Stimulated activated naive CD8-positive, alpha-beta T cell treated with anti-CD3 and anti-CD28 coated beads, Interleukin-15, Interleukin-2, amounts not matched to agents 100 U/mL and 50 U/mL, for 24 hours (primary cell): ENCODE data around the gene KRT32.
"Not testable (repeated sequence)": the region's sequence is repeated elsewhere in the genome, so short reads cannot be mapped to it uniquely, and the experiment has no call there.

Experiments
- ATAC-seq: fragments of 150-1000 bp; cut with Tn5 transposase; one replicate; pipeline ENCODE4 v1.10.0; 2021
- DNase-seq: peaks from one replicate; pipeline ENCODE4 v3.0.0; 2021

The KRT32 gene

DNA sequence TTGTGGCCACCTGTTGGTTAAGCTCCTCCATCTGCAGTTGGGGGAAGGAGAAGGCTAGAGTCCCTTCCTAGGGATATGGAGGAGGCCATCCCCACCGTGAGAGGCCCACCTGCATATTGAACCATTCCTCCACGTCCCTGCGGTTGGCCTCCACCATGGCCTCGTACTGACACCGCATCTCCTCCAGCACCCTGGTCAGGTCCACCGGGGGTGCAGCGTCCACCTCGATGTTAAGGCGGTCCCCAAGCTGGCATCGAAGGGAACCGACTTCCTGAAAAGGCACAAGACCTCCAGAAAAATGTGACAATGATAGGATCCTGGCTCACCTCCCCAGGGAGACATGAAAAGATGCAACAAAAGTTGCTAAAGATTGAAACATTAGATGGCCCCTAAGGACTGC, 3.0 kb downstream of the KRT32 start:
- ATAC-seq: no peak
- DNase-seq: no peak

GRCh38 chr17:41463746-41464145, 3.4 kb downstream of the KRT32 start:
- ATAC-seq (no peak), DNase-seq (no peak)

GRCh38 chr17:41462705-41463104, 4.5 kb downstream of the KRT32 start:
- no peak for ATAC-seq

DNA sequence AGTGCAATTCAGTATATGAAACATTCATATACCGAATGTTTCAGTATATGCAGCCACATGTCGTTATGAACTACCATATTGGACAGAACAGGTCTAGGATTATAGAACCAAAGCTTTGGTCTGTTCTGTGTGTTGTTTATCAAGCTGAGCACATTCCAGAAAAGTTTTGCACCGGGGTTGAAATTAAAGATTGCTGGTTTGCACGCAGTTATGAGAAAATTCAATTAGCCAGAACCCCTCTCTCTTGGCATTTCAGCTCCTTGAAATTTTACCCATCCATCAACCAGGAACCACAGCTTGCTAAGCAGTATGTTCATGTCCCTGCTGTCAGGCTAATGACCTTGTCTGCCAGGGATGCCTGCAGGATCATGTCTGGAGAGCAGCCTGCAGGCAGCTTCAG, 9.5 kb downstream of the KRT32 start:
- ATAC-seq: no peak
- no peak for DNase-seq

More at GRCh38 chr17:41462705-41463104, 4.5 kb downstream of the KRT32 start:
- no peak for DNase-seq

DNA sequence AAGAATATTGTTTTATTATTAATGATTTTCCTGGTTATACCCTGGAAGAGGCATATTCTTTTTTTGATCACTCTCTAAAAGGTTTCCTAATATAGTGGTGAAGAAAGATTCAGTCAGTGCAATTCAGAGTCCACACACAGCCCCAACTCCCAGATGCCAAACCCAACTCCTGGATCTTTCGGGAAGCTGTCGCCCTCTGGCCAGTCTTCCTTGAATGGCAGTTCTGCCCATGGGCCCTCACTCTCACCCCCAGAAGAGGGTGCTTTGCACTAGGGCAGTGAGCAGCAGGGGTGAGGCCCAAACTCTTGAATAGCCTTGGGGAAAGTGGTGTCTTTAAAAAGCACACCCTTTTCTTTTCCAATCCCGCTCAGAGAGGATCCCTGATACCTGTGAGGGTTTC, 11.0 kb downstream of the KRT32 start:
- no peak for DNase-seq
- ATAC-seq: no peak

DNA sequence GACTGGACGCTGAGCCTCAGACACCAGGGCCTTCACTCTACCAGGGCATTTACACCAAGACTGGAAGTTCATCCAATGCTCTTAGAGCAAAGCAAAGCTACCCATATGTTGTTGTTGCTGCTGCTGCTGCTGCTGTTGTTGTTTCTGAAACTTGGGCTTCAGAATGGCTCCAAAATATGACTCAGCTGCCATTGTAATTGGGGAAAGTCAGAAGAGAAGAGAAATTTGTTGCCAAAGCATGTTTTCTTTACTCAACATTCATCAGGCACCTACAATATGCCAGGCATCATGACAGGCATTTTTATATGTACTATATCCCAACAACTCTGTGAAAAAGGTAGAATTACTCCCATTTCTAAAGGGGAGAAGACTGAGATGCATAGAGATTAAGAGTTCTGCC, 11.9 kb downstream of the KRT32 start:
- DNase-seq: no peak
- ATAC-seq: no peak

GRCh38 chr17:41453066-41453465, 14.1 kb downstream of the KRT32 start:
- ATAC-seq (no peak), DNase-seq (no peak)

DNA sequence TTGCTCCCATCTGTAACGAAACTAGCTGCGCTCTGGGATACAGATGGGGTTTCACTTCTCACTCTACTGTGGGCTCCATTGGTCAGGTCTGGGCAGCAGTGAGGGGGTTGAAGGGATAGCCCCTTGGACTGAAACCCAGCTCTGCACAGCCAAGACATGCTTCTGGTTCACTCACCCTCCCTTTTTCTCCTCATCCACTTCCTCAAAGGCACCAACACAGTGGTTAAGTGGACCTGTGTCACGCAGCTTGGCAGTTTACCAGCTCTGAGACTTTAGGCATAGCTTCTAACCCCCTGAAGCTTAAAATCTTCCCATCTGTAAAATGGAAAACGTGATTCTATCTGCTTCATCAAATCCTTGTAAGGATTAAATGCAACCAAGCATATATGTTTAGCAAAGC, 14.9 kb downstream of the KRT32 start:
- ATAC-seq (no peak), DNase-seq (no peak)

DNA sequence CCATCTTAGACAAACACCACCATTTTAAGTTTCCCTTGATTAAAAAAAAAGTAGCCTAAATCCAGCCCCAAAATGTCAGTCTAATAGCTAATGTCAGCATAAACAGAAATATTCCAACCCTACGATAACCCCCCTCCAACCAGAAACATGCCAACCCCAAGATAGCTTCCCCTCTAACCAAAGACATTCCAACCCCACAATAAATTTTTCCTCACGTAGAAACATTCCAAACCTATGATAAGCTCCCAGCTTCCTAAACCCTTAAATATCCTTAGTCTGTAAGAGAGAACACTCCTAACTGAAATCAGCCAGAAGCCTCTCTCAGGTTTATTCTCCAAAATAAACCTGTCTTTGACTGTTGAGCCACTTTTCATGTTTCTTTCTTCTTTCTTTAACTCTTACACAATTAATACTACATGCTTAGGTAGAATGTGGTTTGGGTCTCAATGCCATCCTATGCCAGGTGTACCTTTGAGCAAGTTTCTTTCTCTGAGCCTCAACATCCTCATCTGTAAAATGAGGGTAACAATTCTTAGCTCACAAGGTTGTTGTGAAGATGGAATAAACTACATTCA, 15.9 kb downstream of the KRT32 start:
- no peak for ATAC-seq
- no peak for DNase-seq

DNA sequence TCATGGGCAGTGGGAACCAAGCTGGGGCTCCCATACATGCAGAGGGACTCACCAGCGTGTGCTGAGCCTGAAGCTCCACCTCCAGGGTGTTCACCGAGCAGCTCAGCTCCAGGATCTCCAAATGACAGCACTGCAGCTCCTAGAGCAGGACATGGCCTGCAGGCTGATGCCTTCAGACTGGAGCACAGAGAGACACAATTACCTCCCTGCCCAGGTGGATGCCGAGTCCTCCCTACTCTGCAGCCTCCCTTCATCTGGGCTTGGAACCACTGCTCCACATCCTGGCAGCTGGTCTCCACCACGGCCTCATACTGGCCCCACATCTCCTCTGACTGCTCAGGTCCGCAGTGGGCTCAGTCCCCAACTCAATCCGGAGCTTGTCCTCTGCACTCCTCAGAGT, 18.2 kb downstream of the KRT32 start:
- DNase-seq (no peak), ATAC-seq (no peak)

DNA sequence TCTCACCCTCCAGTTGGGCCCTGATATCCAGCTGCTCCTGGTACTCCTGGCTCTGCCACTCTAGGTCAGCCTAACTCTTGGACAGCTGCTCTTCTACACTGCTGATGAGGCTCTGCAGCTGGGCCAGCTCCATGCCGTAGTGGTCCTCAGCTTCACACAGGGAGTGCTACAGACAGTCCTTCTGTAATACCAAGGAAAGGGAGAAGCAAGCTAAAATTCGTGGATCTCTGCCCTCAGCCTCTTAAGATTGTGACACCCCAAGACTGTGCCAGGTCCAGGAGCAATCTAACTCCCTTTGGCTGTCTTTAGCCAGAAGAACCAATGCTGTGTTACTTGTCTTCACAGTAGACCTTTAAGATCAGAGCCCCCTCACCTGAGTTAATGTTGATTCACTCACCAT, 18.7 kb downstream of the KRT32 start:
- DNase-seq: no peak
- no peak for ATAC-seq

DNA sequence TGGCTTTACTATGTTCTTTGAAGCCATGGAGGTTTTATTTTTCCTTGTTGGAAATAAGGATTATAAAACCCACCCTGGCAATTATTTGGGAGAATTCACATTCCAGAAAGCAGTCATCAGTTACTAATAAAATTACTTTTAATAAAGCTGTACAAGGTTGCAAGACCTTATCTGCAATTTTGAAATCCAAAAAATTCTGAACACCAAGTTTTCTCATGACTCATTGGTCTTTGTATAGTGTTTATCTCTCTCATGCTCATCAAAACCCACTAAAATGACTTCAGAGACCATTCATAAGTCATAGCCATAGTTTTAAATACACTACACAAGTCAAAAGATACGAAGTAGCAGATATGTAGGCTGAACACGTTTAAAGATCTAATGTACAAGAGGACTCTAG, 20.4 kb downstream of the KRT32 start:
- no peak for DNase-seq
- no peak for ATAC-seq

- no peak for ATAC-seq
- no peak for DNase-seq
Measured at GRCh38 chr17:41444640-41445039, 22.5 kb downstream of the KRT32 start.

DNA sequence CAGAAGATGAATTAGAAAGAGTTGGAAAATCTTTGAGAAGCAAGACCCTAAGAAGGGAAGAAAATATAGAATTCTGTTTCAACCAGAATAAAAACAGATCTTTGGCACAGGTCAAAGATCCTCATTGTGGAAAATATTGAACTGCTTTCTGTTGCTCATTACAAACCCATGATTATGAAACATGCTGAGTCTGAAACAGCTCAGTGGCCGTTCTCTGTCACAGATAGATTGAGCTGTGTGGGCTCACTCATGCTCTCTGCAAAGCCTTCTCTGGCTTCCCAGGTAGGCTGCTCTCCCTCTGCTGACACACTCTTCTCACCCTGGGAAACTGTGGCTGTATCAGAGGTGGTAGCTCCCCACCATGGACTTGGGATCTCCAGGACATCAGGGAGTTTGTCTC, 23.0 kb downstream of the KRT32 start:
- no peak for ATAC-seq

GRCh38 chr17:41442739-41443138, 24.4 kb downstream of the KRT32 start:
- ATAC-seq: no peak
- DNase-seq: no peak

More for the DNA sequence above, 23.0 kb downstream of the KRT32 start:
- no peak for DNase-seq

- DNase-seq (no peak), ATAC-seq (no peak)
Measured at GRCh38 chr17:41440531-41441033, 26.6 kb downstream of the KRT32 start, which contains the start of gene KRT38. TSS of gene KRT38 (minus strand) at chr17:41440983. CDS start at chr17:41440921, 62 bp downstream.

DNA sequence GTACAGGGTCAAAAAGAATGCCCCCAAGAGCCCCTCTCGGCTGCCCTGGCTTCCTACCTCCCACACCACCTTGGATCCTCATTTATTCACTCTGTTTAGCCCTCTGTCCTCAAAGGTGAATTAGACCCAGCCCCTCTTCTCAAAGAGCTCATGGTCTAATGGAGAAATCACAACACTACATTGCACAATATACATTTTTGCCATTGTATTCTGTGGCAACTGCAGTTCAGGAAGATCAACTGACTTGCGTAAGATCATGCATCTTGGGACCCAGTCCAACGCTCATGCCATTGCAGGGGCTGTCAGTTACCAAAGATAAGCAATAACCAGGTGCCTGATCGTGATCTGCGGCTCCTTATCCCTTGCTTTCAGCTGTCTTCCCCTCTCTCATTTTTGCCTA, 27.8 kb downstream of the KRT32 start:
- DNase-seq (no peak), ATAC-seq (no peak)

DNA sequence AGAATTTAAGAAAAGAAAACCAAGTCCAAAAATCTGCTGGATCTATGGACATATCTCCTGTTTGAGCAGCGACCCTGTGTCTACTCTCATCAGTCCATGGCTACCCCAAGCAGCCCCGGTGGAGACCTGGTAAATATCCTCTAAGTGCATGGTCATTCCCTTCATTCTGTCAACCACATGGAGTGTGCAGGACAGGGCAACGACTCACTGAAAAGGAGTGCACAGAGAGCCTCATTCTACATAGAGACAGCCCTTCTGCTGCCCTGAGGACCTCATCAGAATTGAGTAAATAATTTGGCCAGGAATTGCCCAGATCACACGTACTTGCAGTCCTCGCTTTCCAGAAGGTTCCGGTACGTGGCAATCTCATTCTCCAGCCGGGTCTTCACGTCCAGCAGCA, 29.4 kb downstream of the KRT32 start:
- no peak for ATAC-seq
- no peak for DNase-seq

DNA sequence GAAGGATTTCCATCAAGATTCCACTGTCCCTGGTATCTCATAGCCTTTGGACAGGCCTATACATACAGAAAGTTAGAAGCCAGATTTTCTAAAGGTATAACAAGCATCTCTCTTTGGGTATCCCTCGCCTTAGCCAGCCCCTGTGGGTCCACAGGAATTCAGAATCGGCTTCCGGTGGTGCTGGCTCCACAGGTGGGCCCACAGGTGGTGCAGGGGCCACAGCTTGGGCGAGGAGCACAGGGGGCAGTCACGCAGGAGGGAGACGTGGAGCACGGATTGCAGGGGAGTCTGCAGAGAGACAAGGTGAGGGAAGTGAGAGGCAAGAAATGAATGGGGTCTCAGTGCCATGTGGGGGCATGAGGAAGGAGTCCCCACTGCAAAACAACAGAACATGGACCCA, 29.9 kb downstream of the KRT32 start:
- ATAC-seq: no peak
- no peak for DNase-seq

DNA sequence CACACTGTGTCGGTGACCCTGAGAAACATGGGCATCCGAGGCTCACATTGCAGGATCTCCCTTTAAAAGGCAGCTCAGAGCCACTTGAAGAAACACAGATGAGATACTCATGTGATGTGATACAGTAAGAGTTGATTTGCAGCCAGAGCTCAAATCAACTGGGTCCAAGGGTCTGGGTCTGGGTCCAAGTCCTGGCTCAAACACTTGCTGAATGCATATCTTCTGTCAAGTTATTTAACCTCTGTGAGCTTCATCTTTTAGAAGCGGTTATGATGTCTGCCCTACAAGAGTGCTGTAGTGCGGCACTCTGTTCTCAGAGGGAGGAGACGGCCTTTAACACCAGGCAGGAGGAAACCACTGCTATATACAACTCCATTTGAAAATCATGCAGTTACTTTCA, 32.8 kb downstream of the KRT32 start:
- DNase-seq (no peak), ATAC-seq (no peak)

GRCh38 chr17:41434005-41434404, 33.2 kb downstream of the KRT32 start:
- no peak for ATAC-seq
- DNase-seq: no peak

DNA sequence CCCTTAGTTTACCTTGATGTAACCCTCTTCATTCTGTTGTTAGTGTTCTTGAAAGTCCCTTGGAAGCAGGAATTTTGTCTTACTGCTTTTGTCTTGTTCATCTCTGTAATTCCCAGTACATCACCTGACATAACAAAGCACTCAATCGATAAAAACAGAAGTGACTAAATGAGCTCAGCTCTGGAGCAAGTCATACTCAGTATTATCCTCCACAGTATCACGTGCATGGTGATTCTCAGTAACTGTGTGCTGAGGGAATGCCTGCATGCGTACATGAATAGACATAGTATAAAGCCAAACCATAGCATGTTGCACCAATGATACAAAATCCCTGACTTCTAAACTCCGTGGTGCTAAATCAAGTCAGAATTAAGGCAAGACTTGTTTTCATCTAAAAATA, 33.6 kb downstream of the KRT32 start:
- ATAC-seq: no peak
- DNase-seq: no peak

DNA sequence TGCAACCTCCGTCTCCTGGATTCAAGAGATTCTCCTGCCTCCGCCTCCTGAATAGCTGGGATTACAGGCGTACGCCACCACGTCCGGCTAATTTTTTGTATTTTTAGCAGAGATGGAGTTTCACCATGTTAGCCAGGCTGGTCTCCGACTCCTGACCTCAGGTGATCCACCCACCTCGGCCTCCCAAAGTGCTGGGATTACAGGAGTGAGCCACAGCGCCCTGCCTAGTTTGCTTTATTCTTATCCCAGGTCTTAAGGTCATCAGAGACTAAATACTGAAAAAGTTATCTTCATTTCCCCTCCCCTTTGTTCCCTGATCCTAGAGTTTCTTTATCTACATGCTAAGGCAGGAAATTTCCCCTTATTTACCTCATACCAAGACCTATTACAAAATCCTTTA, 36.8 kb downstream of the KRT32 start:
- not testable (repeated sequence) for DNase-seq, ATAC-seq

GRCh38 chr17:41429667-41430066, 37.5 kb downstream of the KRT32 start:
- DNase-seq (no peak), ATAC-seq (no peak)
